ELF-1 (cell line): ENCODE measurements around the gene MPO.
A peak's percentile ranks its signal among the peaks of the same experiment; 100 is the strongest.

Experiments used
- DNase-seq: peaks from one replicate; pipeline ENCODE4 v3.0.0-alpha.2; 2016; ENCODE audit warnings: low read depth, low spot score

MPO gene

GRCh38 chr17:58233543-58233942 lies 47.2 kb downstream of the MPO start:
- DNase-seq = no peak

- DNase-seq = peak; percentile 35
These were observed 48.0 kb downstream of the MPO start for GRCh38 chr17:58232707-58233156.

DNA sequence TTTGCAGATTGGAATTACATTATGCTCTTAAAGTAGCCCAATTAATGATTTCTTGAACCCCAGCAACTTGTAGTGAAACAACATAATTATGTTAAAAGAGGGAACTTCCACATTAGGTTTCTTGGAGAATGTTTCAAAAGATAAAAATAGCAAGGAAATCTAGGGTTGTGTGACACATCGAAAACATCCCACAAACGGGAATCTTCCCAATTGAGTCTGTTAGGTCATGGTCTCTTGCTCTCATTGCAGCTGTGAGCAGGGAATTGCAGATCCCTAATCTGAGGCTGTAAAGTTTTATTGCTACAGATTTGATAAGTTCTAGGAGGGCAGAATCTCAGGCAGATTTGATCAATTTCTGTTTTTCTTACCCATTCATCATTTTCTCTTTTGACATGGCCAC lies 49.1 kb downstream of the MPO start:
- no peak for DNase-seq

DNA sequence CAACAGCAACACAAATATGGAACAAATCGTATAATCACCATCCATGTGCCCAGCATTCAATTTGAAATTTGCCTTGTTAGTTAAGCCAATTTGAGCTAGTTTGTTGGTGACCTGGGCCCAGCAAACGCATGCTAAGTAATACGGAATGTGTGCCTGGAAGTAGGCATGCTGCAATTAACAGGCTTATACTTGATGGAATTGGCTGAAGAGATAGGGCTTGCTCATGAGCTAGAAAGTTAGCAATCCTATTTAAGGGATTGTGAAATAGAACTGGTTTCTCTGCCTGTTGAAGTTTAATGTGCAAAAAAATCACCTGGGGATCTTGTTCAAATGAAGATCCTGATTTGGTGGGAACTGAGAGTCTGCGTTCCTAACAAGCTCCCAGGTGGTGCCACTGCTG lies 50.9 kb downstream of the MPO start:
- DNase-seq = no peak

DNA sequence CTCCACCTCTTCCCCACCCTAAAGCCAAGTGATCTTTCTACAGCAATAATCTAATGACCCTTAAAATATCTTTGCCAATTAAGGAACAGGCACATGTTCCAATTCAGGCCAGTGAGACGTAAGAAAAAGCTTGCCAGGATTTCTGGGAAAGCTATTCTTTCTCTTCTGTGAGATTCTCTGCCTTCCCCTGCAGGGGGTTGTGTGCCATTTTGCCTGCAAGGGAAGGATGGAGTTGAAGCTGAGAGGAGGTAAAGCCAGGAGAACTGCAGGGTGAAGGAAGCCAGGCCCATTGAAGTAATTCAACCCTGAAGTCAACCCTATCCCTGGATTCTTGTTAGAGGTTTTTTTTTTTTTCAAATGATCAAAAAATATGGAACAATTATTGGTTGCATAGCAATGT lies 51.4 kb downstream of the MPO start:
- no peak for DNase-seq

DNA sequence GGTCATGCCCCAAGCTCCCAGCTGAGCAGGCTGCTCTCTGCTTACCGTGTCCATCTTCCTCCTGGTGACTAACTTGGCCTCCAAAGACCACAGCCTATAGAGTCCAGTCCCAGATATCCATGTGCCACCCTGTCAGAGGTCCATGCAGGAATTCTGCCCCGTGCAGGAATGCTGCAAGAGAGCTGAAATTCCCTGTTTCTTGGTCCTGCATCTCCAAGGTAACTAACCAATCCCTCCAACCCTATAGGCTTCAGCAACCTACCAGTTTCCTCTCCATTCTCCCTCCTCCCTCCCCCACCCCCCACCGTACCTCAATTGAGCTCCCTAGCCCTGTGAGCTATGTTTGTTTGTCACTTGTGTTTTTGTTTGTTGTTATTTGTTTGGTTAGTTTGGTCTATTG lies 52.1 kb downstream of the MPO start:
- no peak for DNase-seq

- no peak for DNase-seq
These were observed 53.0 kb downstream of the MPO start for GRCh38 chr17:58227733-58228132.

DNA sequence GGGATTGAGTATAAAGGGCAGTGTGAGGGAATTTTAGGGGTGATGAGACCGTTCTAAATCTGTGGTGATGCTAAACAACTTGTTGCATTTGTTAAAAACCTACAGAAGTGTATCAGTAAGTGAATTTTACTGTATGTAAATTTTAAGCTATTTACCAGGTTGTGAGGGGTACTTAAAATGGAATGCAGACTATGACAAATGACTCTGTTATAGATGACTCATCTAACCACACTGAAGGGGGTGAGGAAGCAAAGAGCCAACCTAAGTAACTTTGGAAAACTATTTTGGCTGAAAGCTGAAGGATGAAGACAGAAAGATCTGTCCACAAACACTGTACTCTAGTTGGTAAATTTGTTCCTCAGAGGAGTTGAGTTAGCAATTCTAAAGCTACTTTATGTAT lies 56.4 kb downstream of the MPO start:
- DNase-seq = no peak
